Measurements from ENCODE around the gene TLCD5.
A peak's percentile ranks its signal among the peaks of the same experiment; 100 is the strongest.

The TLCD5 gene

DNA sequence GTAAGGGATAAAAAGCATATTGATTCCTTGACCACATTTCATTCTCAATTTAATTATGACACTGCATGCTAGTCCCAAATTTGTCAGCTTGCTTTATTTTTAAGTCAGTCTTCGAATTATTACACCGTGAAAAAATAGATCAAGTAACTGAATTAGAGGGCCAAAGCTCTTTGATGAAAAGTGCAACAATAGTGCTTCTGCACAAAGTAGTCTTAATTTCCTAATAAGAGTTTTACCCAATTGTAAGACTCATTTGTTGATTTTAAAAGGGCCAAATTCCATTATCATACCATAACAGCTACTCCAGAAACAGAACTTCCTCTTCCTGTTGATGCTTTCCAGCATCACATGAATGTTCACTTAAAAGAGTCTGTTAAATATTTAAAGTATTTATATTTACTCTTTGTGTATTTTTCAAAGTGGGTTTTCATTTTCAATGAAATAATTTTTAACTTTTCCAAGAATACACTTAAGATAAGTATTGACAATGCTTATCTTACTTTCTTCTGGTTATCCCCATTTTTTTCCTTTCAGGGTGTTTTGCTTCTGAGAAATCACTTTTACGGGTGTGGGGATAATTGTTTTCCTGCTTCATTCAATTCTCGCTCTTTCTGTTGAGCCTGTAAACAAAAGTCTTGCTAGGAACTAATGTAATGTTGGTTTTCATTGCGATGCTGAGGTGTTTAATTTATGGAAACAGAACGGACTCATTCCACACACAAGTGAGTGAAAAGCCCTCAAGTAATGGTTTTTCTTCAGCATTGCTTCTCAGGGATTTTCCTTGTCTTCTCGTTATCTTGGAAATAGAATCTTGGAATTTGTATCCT lies 13.2 kb downstream of the TLCD5 start:
- peak; percentile 49 for DNase-seq (ENCODE audit: low read depth)
- peak overlapping the region; percentile 91 for H3K4me3 ChIP-seq (ENCODE audit: control insufficient read depth, low read depth, low read length)
- TF ChIP-seq, protein P1, sequence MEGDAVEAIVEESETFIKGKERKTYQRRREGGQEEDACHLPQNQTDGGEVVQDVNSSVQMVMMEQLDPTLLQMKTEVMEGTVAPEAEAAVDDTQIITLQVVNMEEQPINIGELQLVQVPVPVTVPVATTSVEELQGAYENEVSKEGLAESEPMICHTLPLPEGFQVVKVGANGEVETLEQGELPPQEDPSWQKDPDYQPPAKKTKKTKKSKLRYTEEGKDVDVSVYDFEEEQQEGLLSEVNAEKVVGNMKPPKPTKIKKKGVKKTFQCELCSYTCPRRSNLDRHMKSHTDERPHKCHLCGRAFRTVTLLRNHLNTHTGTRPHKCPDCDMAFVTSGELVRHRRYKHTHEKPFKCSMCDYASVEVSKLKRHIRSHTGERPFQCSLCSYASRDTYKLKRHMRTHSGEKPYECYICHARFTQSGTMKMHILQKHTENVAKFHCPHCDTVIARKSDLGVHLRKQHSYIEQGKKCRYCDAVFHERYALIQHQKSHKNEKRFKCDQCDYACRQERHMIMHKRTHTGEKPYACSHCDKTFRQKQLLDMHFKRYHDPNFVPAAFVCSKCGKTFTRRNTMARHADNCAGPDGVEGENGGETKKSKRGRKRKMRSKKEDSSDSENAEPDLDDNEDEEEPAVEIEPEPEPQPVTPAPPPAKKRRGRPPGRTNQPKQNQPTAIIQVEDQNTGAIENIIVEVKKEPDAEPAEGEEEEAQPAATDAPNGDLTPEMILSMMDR (conservative IDR thresholded peaks at IDR 0.05; ENCODE audit: control insufficient read depth, insufficient read depth, low read depth, low read length) = no peak

DNA sequence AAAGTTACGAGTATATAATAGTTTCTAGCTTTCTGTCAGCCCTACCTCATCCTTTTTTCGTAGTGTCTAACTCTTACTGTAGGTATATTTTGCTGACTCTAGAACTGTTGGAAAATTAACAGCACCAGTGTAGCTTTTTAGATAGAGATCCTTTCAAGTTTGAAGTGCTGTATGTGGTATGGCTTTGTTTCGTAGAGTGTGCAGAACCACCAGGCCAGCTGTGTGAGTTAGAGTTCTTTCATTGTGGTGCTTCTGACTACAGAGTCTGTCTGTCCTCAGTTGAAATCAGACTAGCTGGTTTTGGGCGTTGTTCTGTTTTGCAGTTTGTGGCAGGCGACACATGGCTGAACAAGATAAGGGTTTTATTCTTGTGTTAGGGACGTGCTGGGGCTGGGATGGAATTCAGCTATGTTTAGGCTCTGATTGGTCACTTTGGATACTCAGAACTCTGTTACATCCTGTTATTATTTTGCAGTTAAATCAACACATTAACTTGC lies 14.3 kb downstream of the TLCD5 start:
- DNase-seq (ENCODE audit: low read depth) = peak; percentile 35
- H3K4me3 ChIP-seq (ENCODE audit: control insufficient read depth, low read depth, low read length) = peak overlapping the region; percentile 33
- TF ChIP-seq, protein P1 (conservative IDR thresholded peaks at IDR 0.05; ENCODE audit: control insufficient read depth, insufficient read depth, low read depth, low read length) = no peak

DNA sequence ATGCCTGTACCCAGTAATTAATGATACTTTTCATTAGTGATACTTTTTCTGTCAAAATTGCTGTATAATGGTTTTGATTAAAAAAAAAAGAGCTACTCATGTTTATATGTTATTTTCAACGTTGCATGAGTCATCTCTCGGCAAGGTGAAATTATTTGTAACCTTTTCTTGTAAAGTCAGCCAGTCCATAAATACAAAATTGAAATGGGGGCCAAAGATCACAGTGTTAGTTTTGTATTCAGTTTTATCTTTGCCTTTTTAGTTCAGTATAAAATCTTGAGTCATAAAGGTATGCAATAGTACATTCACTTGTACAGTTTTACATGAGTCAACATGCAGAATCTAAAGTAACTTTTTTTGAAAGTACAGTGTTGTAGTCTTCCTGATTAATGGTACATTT lies 15.4 kb downstream of the TLCD5 start:
- no peak overlapping the region for H3K4me3 ChIP-seq (ENCODE audit: control insufficient read depth, low read depth, low read length)
- peak; percentile 49 for DNase-seq (ENCODE audit: low read depth)
- TF ChIP-seq, protein P1 (conservative IDR thresholded peaks at IDR 0.05; ENCODE audit: control insufficient read depth, insufficient read depth, low read depth, low read length) = no peak

GRCh38 chr11:120342226-120342625 lies 17.1 kb downstream of the TLCD5 start:
- H3K4me3 ChIP-seq (ENCODE audit: control insufficient read depth, low read depth, low read length) = no peak overlapping the region
- no peak for DNase-seq (ENCODE audit: low read depth)
- TF ChIP-seq, protein P1 (conservative IDR thresholded peaks at IDR 0.05; ENCODE audit: control insufficient read depth, insufficient read depth, low read depth, low read length) = no peak

DNA sequence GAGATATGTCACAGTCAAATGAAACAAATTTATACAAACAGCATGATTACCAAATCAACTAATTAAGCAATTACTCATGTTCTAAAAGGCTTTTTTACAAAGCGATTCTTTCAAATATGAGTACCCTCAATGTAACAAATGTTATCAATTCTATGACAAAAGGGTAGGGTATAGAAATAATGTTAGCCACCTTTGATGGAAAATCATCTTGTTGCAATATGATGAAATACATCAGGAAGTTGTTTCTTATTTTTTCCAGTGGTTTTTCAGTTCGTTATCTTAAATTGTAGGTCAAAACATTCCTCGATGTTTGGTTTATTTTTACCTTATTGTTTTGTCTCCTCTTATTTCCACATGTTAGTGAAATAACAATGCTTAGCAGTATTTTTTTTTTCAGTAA lies 17.6 kb downstream of the TLCD5 start:
- no peak for DNase-seq (ENCODE audit: low read depth)
- TF ChIP-seq, protein P1 (conservative IDR thresholded peaks at IDR 0.05; ENCODE audit: control insufficient read depth, insufficient read depth, low read depth, low read length) = no peak
- H3K4me3 ChIP-seq (ENCODE audit: control insufficient read depth, low read depth, low read length) = no peak overlapping the region

DNA sequence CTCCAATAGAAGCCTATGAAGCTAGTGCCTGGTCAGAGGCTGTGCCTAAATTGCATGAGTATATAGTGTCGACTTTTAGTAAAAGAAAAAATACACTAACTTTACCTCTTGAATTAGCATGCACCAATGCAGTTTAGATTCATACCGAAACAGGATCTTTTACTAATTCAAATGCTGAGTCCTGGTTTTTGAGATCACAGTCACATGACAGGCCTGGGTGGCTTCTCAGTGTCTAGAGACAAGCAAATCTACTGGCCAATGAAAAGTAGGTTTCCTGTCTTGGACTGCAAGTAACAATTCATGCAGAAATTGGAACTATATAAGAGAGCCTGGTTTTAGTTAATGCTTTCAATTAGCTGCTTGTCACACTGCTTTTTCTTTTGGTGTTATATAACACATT lies 18.3 kb downstream of the TLCD5 start:
- H3K4me3 ChIP-seq (ENCODE audit: control insufficient read depth, low read depth, low read length) = no peak overlapping the region
- TF ChIP-seq, protein P1 (conservative IDR thresholded peaks at IDR 0.05; ENCODE audit: control insufficient read depth, insufficient read depth, low read depth, low read length) = no peak
- no peak for DNase-seq (ENCODE audit: low read depth)
